Testis (tissue), 3 donors: ENCODE results near the gene SGPP2. TPM values are rescaled to one million over a fixed set of nuclear protein-coding genes. Genes with fewer than 3 reads are reported as not detected.

ENCODE experiments used
- DNase-seq: peaks from one replicate; pipeline ENCODE4 v3.0.0-alpha.2; 2019
- H3K27ac ChIP-seq, 2 donors: fragments of 200-600 bp; sonication (generic); one replicate each; pipeline ENCODE4 v1.5.1; 2019
- H3K27me3 ChIP-seq: fragments of 200-600 bp; sonication (generic); one replicate; pipeline ENCODE4 v1.5.1; 2019
- H3K36me3 ChIP-seq: fragments of 200-600 bp; sonication (generic); one replicate; pipeline ENCODE4 v1.5.1; 2017; ENCODE audit warnings: low read depth; ENCODE audit errors: missing control alignments
- H3K4me1 ChIP-seq: fragments of 200-600 bp; sonication (generic); one replicate; pipeline ENCODE4 v1.5.1; 2019
- H3K4me3 ChIP-seq, 2 donors: fragments of 200-600 bp; sonication (generic); one replicate each; pipeline ENCODE4 v1.5.1; 2017 to 2019
- H3K9me3 ChIP-seq: fragments of 200-600 bp; sonication (generic); one replicate; pipeline ENCODE4 v1.5.1; 2017
- POLR2A ChIP-seq: fragments of 450-650 bp; IDR thresholded peaks from one replicate; pipeline ENCODE4 v1.6.1; 2017; ENCODE audit warnings: antibody characterized with exemption, mild to moderate bottlenecking, moderate library complexity
- WGBS, 2 donors: methylation state at CpG; one replicate each; pipeline ENCODE4 v1.1.5; 2018; 5-methylcytosine and 5-hydroxymethylcytosine counted together
- intact Hi-C: fragments of 100-400 bp; cut with DNase I; formaldehyde crosslinking; loops from one replicate; pipeline ENCODE4 v1.15.1; 2023; ENCODE audit warnings: low total_unique reads
- polyA plus RNA-seq: library from polyadenylated mRNA; stranded (reverse); fragments of 350-450 nt; fragmentation: Illumina TruSeq; extraction: RNeasy Lipid Tissue Mini Kit (QIAGEN cat#74804); gene quantifications from one replicate; pipeline ENCODE4 v1.2.3, GENCODE V29; 2014; ENCODE audit warnings: low read depth, low replicate concordance; ENCODE audit not compliant: insufficient read depth
- total RNA-seq, 2 donors: library from RNA; depleted of rRNA; stranded (reverse); fragments of >200 nt; gene quantifications; one replicate each; pipeline ENCODE4 v1.2.3, GENCODE V29; 2016
- TF ChIP-seq, protein P1 (sequence below), 3 experiments: fragments of 450-650 bp in 2 of 3; fragments of 200-600 bp in 1 of 3; sonication (generic) in 1 of 3; IDR thresholded peaks; one replicate each; pipeline ENCODE4 v1.5.1; 2016 to 2019; ENCODE audit warnings: antibody characterized with exemption in 3 of 3, mild to moderate bottlenecking in 2 of 3, moderate library complexity in 1 of 3

SGPP2 gene
- total and polyA plus RNA-seq, 3 donors from 2014 or later, result 3.0 to 5.9 (median 3.1) TPM

- Histone ChIP-seq H3K27me3 (no peaks in the 10 kb centered on the region), H3K27ac (no peak overlapping the region), H3K36me3 (no peaks in the 10 kb centered on the region), H3K9me3 (no peaks in the 10 kb centered on the region), H3K4me3 (no peak overlapping the region), H3K4me1 (no peaks in the 10 kb centered on the region)
- intact Hi-C loops, result no loop called here
- no peak for DNase-seq
- TF ChIP-seq, protein P1, sequence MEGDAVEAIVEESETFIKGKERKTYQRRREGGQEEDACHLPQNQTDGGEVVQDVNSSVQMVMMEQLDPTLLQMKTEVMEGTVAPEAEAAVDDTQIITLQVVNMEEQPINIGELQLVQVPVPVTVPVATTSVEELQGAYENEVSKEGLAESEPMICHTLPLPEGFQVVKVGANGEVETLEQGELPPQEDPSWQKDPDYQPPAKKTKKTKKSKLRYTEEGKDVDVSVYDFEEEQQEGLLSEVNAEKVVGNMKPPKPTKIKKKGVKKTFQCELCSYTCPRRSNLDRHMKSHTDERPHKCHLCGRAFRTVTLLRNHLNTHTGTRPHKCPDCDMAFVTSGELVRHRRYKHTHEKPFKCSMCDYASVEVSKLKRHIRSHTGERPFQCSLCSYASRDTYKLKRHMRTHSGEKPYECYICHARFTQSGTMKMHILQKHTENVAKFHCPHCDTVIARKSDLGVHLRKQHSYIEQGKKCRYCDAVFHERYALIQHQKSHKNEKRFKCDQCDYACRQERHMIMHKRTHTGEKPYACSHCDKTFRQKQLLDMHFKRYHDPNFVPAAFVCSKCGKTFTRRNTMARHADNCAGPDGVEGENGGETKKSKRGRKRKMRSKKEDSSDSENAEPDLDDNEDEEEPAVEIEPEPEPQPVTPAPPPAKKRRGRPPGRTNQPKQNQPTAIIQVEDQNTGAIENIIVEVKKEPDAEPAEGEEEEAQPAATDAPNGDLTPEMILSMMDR (IDR thresholded peaks at IDR 0.05), result no peak
- TF ChIP-seq POLR2A, result no peak
- WGBS, 2 donors, result 60 to 70% methylated on average over 14 of the region's 14 CpGs
Measured at GRCh38 chr2:222477962-222478608, 53.7 kb downstream of the SGPP2 start.

DNA sequence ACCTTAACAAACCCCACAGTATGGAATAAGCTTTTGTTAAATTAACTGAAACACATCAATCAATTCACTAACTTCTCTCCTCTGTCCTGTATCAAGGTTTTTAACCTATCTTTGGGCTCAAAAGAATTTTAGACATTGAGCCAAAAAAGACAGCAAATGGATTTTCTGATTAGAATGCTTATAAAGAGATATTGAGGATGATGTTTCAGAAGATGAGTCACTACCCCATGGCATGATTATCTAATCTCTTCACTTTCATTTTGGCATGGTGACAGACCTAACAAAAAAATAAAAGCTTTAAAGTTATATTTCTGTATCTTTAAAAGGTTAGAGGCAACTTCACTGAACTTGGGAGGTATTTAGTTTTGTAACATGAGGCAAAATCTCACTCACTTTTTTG lies 55.5 kb downstream of the SGPP2 start:
- DNase-seq, result no peak
- TF ChIP-seq POLR2A, result no peak
- TF ChIP-seq, protein P1 (IDR thresholded peaks at IDR 0.05), result no peak
- intact Hi-C loops, result no loop called here
- Histone ChIP-seq H3K9me3 (no peaks in the 10 kb centered on the region), H3K4me1 (no peaks in the 10 kb centered on the region), H3K36me3 (no peaks in the 10 kb centered on the region), H3K27me3 (no peaks in the 10 kb centered on the region), H3K27ac (no peak overlapping the region), H3K4me3 (no peak overlapping the region)

- intact Hi-C loops, result no loop called here
- Histone ChIP-seq H3K9me3 (no peaks in the 10 kb centered on the region), H3K27ac (no peak overlapping the region), H3K4me3 (no peak overlapping the region), H3K27me3 (no peaks in the 10 kb centered on the region), H3K36me3 (no peaks in the 10 kb centered on the region), H3K4me1 (peaks cover 3% of the 10 kb centered on the region)
- TF ChIP-seq, protein P1 (IDR thresholded peaks at IDR 0.05), result no peak
- no peak for TF ChIP-seq POLR2A
- WGBS, 2 donors, result 79 to 84% methylated on average over 5 of the region's 5 CpGs
- DNase-seq, result no peak
Measured at GRCh38 chr2:222480497-222480896, 56.2 kb downstream of the SGPP2 start.

- intact Hi-C loops, result no loop called here
- TF ChIP-seq, protein P1 (IDR thresholded peaks at IDR 0.05), result no peak
Measured at GRCh38 chr2:222481941-222482340, 57.6 kb downstream of the SGPP2 start.

GRCh38 chr2:222483513-222484039 lies 59.2 kb downstream of the SGPP2 start:
- Histone ChIP-seq H3K4me1 (peaks cover 8% of the 10 kb centered on the region), H3K36me3 (no peaks in the 10 kb centered on the region), H3K9me3 (no peaks in the 10 kb centered on the region), H3K4me3 (no peak overlapping the region), H3K27me3 (no peaks in the 10 kb centered on the region), H3K27ac (no peak overlapping the region)
- WGBS, 2 donors, result 70 to 73% methylated on average over 3 of the region's 3 CpGs
- TF ChIP-seq, protein P1 (IDR thresholded peaks at IDR 0.05), result no peak
- TF ChIP-seq POLR2A, result no peak
- intact Hi-C loops, result no loop called here
- DNase-seq, result no peak

More at GRCh38 chr2:222481941-222482340, 57.6 kb downstream of the SGPP2 start:
- no peaks in the 10 kb centered on the region for H3K27me3 ChIP-seq
- no peak overlapping the region for H3K4me3 ChIP-seq
- no peak for DNase-seq
- no peaks in the 10 kb centered on the region for H3K9me3 ChIP-seq
- peaks cover 8% of the 10 kb centered on the region for H3K4me1 ChIP-seq
- no peaks in the 10 kb centered on the region for H3K36me3 ChIP-seq
- no peak overlapping the region for H3K27ac ChIP-seq
